Activated naive CD4-positive, alpha-beta T cell treated with anti-CD3 and anti-CD28 coated beads for 36 hours (primary cell): Measurements from ENCODE around the gene CACNA2D2. TPM values are rescaled to one million over a fixed set of nuclear protein-coding genes. Genes with fewer than 3 reads are reported as not detected.

Experiments
- CTCF ChIA-PET: fragments of 350-600 bp; sonication (Branson Sonifier 250); formaldehyde crosslinking; loops from one replicate; lab custom pipeline; 2021; ENCODE audit warnings: antibody characterized with exemption; lab: Charles Lee
- DNase-seq: peaks from one replicate; pipeline ENCODE4 v3.0.0-alpha.2; 2020
- H3K27ac Mint-ChIP-seq: one replicate; pipeline ENCODE4 v1.8.0; 2021; ENCODE audit warnings: mild to moderate bottlenecking, mixed read lengths
- H3K27me3 Mint-ChIP-seq: one replicate; pipeline ENCODE4 v1.8.0; 2021; ENCODE audit warnings: low read depth, mixed read lengths
- H3K36me3 Mint-ChIP-seq: one replicate; pipeline ENCODE4 v1.8.0; 2021; ENCODE audit warnings: low read depth, mixed read lengths
- H3K4me1 Mint-ChIP-seq: one replicate; pipeline ENCODE4 v1.8.0; 2021; ENCODE audit warnings: low read depth, mixed read lengths
- H3K4me3 Mint-ChIP-seq: one replicate; pipeline ENCODE4 v1.8.0; 2021; ENCODE audit warnings: mild to moderate bottlenecking, moderate library complexity, mixed read lengths
- H3K9me3 Mint-ChIP-seq: one replicate; pipeline ENCODE4 v1.8.0; 2021; ENCODE audit warnings: mixed read lengths
- intact Hi-C: fragments of 100-400 bp; cut with micrococcal nuclease; formaldehyde crosslinking; loops from one replicate; pipeline ENCODE4 v1.15.1; 2023
- total RNA-seq, 2 experiments: library from RNA; stranded (reverse); gene quantifications; one replicate each; pipeline ENCODE4 v1.2.3, GENCODE V29; 2021

The CACNA2D2 gene
- total RNA-seq, 2 experiments from 2014 or later = 0.89 to 0.95 TPM

GRCh38 chr3:50350527-50351322 lies 152.7 kb downstream of the CACNA2D2 start, which contains the start of the genes CYB561D2 and NPRL2:
TSS of gene CYB561D2 (plus strand) at chr3:50350862. CDS start at chr3:50351434, 572 bp downstream.
TSS of gene NPRL2 (minus strand) at chr3:50350775. CDS start at chr3:50350652, 123 bp downstream.
- H3K27ac Mint-ChIP-seq = peak within 1 kb of the TSS; percentile 97
- H3K4me3 Mint-ChIP-seq = peak within 1 kb of the TSS; percentile 97
- intact Hi-C loops = loop anchor here (1.0 to 10.0 kb wide), 7 partner anchors 9 to 1034 kb away; partner anchors contain the start of genes HEMK1, HYAL3, IFRD2 and MANF
- peak; percentile 99 for DNase-seq
- CTCF ChIA-PET = interaction anchor here (0.8 to 4.1 kb wide), 5 partner anchors 10 to 226 kb away, joined by 3 to 29 read pairs (median 6); partner anchors contain the start of gene RASSF1
- H3K9me3 Mint-ChIP-seq = no peaks in the 10 kb centered on the region
- H3K36me3 Mint-ChIP-seq = peaks cover 14% of the 10 kb centered on the region
- H3K4me1 Mint-ChIP-seq = peaks cover 59% of the 10 kb centered on the region
- H3K27me3 Mint-ChIP-seq = no peaks in the 10 kb centered on the region

GRCh38 chr3:50350213-50350526 lies 153.3 kb downstream of the CACNA2D2 start:
- Mint-ChIP-seq H3K36me3 (peaks cover 14% of the 10 kb centered on the region), H3K4me3 (peak overlapping the region; percentile 97), H3K27me3 (no peaks in the 10 kb centered on the region), H3K27ac (peak overlapping the region; percentile 97), H3K4me1 (peaks cover 58% of the 10 kb centered on the region), H3K9me3 (no peaks in the 10 kb centered on the region)
- DNase-seq = no peak
- CTCF ChIA-PET = interaction anchor here (0.8 to 4.1 kb wide), 5 partner anchors 9 to 226 kb away, joined by 3 to 29 read pairs (median 6); partner anchors contain the start of gene RASSF1
- intact Hi-C loops = loop anchor here (1.0 to 10.0 kb wide), 5 partner anchors 13 to 1035 kb away; partner anchors contain the start of genes HEMK1, IFRD2 and MANF

DNA sequence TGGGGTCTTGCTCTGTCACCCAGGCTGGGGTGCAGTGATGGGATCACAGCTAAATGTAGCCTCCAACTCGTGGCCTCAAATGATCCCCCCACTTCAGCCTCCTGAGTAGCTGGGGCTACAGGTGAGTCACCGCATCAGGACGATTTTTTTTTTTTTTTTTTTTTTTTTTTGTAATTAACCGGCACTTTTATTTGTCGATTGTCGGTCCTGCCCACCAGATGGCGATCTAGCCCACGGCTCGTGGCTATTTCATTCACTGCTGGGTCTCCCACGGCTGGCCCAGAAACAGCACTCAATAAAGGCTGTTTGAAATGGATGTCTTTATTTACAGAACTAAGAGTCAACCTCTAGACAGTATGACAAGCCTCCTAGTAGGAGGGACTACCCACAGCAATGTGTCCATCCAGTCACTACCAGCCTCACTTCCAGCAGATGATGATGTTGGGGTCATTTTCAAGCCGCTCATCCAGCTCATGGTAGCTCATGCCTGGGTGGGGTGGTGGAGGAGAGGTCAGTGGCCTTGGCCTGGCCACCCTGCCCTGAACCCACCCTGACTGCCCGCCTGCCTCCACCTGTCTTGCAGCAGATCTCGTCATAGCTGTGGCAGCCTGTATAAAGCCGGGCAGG lies 156.1 kb downstream of the CACNA2D2 start:
- Mint-ChIP-seq H3K36me3 (peaks cover 10% of the 10 kb centered on the region), H3K9me3 (no peaks in the 10 kb centered on the region), H3K27me3 (no peaks in the 10 kb centered on the region), H3K4me1 (peaks cover 62% of the 10 kb centered on the region), H3K27ac (peak overlapping the region; percentile 59), H3K4me3 (no peak overlapping the region)
- CTCF ChIA-PET = interaction anchor here (0.6 to 4.1 kb wide), 15 partner anchors 9 to 269 kb away, joined by 3 to 29 read pairs (median 4); partner anchors contain the start of genes HYAL3 and NAA80
- intact Hi-C loops = loop anchor here (1.0 kb wide), 1 partner anchor 195 kb away; no protein-coding TSS in a partner anchor
- peak; percentile 84 for DNase-seq

GRCh38 chr3:50345586-50346234 lies 157.7 kb downstream of the CACNA2D2 start, which contains the start of gene ZMYND10:
TSS of gene ZMYND10 (minus strand) at chr3:50345732. CDS start at chr3:50345579, 153 bp downstream.
- Mint-ChIP-seq H3K9me3 (no peaks in the 10 kb centered on the region), H3K27ac (no peak within 1 kb of the TSS), H3K4me3 (peak within 1 kb of the TSS; percentile 45), H3K4me1 (peaks cover 57% of the 10 kb centered on the region), H3K27me3 (no peaks in the 10 kb centered on the region), H3K36me3 (peaks cover 9% of the 10 kb centered on the region)
- intact Hi-C loops = no loop called here
- DNase-seq = peak; percentile 74
- CTCF ChIA-PET = interaction anchor here (0.7 to 1.3 kb wide), 3 partner anchors 11 to 196 kb away, joined by 4 to 6 read pairs (median 4); no protein-coding TSS in a partner anchor

DNA sequence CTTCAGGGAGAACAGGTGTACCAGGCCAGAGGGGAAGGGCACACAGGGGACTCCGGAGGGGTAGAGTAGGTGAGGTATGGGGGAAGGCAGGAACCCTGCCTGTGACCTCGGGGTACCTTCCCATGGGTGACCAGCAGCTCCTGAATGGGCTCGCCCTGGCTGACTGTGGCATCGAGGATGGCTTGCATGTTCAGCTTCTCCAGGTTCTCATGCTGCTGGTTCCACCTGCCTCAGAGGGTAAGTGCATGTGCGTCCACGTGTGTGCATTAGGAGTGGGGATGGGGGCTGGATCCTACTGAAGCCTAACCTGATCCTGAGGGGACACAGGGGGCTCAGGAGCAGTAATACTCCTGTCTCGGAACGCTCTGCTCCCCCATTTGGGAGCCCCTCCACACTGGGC lies 158.4 kb downstream of the CACNA2D2 start:
- CTCF ChIA-PET = interaction anchor here (0.9 to 1.4 kb wide), 3 partner anchors 8 to 196 kb away, joined by 3 to 4 read pairs (median 4); no protein-coding TSS in a partner anchor
- DNase-seq = no peak
- Mint-ChIP-seq H3K36me3 (peaks cover 9% of the 10 kb centered on the region), H3K4me1 (peaks cover 53% of the 10 kb centered on the region), H3K27ac (no peak overlapping the region), H3K4me3 (no peak overlapping the region), H3K27me3 (no peaks in the 10 kb centered on the region), H3K9me3 (no peaks in the 10 kb centered on the region)
- intact Hi-C loops = no loop called here

DNA sequence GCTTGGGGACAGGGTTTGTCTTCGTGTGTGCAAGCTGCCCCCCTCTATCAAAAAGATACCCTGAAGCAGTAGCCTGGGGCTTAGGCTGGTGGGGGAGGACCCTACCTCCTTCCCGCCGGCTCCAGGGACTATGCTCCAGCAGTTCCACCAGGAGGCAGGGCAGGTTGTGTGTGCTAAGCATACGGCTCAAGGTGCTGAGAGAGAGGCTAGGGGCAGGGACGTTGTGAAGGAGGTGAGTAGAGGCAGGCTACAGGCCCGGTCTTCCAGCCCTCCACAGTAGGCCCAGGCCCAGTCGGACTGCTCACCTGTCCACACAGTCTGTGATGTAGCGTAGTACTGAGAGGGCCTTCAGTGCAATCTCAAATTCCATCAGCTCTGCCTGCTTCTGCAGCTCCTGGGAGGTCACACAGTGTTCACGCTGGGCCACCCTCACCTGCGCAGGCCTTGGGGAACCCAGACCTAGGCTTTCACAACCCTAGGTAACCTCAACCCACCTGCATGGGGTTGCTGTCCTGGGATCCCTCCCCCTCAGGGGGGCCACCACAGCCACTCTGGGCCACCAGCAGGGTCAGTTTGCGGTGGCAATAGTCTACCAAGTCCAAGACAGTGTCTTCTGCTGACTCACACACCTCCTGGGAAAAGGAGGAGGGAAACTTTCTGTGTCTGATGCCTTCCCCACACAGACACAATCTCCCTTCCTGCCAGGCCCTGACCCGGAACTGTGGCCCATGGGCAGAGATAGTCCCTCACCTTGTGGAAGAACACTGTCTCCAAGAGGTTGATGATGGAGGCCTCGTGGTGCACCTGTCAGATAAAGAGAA lies 160.4 kb downstream of the CACNA2D2 start:
- no peak overlapping the region for H3K27ac Mint-ChIP-seq
- peaks cover 17% of the 10 kb centered on the region for H3K36me3 Mint-ChIP-seq
- CTCF ChIA-PET = interaction anchor here (0.6 kb wide), 2 partner anchors 21 to 261 kb away, joined by 3 read pairs; no protein-coding TSS in a partner anchor
- H3K4me1 Mint-ChIP-seq = peaks cover 48% of the 10 kb centered on the region
- DNase-seq = no peak
- H3K4me3 Mint-ChIP-seq = no peak overlapping the region
- intact Hi-C loops = no loop called here
- no peaks in the 10 kb centered on the region for H3K9me3 Mint-ChIP-seq
- no peaks in the 10 kb centered on the region for H3K27me3 Mint-ChIP-seq

DNA sequence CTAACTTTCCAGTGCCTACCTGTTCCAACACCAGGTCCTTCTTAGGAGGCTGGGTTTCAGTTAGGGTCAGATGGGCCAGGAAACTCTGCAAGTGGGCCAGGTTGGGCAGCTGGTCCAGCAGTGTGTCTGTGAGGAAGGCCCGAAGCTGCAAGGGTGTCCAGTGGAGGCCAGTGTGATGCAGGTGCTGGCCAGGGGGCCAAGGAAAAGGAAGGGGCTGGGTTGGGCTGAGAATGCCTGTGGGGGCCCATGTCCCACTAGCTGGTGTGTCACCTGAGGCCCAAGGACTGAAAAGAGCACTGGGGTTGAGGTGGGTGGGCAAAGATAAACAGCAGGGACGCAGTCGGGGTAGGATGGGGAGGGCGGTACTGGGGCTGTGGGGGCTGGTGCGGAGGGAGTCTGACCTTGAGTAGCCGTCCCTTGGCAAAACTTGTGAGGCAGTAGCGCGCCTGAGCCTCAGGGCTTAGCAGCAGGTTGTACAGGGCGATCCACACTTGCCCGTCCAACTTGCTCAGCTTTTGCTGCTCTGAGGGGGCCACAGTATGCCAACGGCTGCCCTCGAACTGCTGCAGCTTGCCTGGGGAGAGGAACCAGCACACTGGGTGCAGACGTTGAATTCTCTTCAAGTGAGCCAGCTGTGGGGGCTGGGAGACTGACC lies 161.3 kb downstream of the CACNA2D2 start:
- Mint-ChIP-seq H3K36me3 (peaks cover 19% of the 10 kb centered on the region), H3K4me3 (no peak overlapping the region), H3K27me3 (no peaks in the 10 kb centered on the region), H3K27ac (no peak overlapping the region), H3K4me1 (peaks cover 39% of the 10 kb centered on the region), H3K9me3 (no peaks in the 10 kb centered on the region)
- DNase-seq = no peak
- intact Hi-C loops = no loop called here
- CTCF ChIA-PET = interaction anchor here (0.6 kb wide), 1 partner anchor 201 kb away, joined by 3 read pairs; no protein-coding TSS in a partner anchor

GRCh38 chr3:50341537-50341936 lies 161.9 kb downstream of the CACNA2D2 start:
- DNase-seq = no peak
- Mint-ChIP-seq H3K36me3 (peaks cover 21% of the 10 kb centered on the region), H3K4me3 (peak overlapping the region; percentile 94), H3K4me1 (peaks cover 38% of the 10 kb centered on the region), H3K9me3 (no peaks in the 10 kb centered on the region), H3K27me3 (no peaks in the 10 kb centered on the region), H3K27ac (peak overlapping the region; percentile 73)
- intact Hi-C loops = no loop called here
- CTCF ChIA-PET = interaction anchor here (0.6 to 1.3 kb wide), 2 partner anchors 8 to 201 kb away, joined by 3 to 6 read pairs; partner anchors contain the start of genes CYB561D2 and NPRL2

DNA sequence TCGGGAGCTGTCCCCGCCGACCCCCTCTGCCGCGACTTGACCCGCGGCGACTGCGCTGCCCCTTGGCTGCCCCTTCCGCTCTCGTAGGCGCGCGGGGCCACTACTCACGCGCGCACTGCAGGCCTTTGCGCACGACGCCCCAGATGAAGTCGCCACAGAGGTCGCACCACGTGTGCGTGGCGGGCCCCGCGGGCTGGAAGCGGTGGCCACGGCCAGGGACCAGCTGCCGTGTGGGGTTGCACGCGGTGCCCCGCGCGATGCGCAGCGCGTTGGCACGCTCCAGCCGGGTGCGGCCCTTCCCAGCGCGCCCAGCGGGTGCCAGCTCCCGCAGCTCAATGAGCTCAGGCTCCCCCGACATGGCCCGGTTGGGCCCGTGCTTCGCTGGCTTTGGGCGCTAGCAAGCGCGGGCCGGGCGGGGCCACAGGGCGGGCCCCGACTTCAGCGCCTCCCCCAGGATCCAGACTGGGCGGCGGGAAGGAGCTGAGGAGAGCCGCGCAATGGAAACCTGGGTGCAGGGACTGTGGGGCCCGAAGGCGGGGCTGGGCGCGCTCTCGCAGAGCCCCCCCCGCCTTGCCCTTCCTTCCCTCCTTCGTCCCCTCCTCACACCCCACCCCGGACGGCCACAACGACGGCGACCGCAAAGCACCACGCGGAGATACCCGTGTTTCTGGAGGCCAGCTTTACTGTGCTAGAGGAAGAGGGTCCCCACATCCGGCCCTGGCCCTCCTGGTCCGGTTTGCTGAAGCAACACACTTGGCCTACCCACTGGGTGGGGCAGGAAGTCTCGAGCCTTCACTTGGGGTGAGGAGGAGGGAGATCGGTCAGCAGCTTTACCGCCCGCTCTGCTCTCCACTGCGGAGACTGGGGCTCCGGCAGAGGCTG lies 162.7 kb downstream of the CACNA2D2 start, which contains the start of gene RASSF1:
Gene RASSF1 (minus strand): TSS at position 389 of the 882 bp plus-strand sequence. CDS start 31 bp downstream, at position 358.
- CTCF ChIA-PET = interaction anchor here (0.9 to 1.3 kb wide), 3 partner anchors 9 to 69 kb away, joined by 3 to 6 read pairs (median 3); partner anchors contain the start of genes CYB561D2, HYAL3, NAA80 and NPRL2
- peak; percentile 69 for DNase-seq
- Mint-ChIP-seq H3K4me1 (peaks cover 40% of the 10 kb centered on the region), H3K4me3 (peak within 1 kb of the TSS; percentile 94), H3K36me3 (peaks cover 27% of the 10 kb centered on the region), H3K27ac (peak within 1 kb of the TSS; percentile 86), H3K9me3 (no peaks in the 10 kb centered on the region), H3K27me3 (no peaks in the 10 kb centered on the region)
- intact Hi-C loops = no loop called here

DNA sequence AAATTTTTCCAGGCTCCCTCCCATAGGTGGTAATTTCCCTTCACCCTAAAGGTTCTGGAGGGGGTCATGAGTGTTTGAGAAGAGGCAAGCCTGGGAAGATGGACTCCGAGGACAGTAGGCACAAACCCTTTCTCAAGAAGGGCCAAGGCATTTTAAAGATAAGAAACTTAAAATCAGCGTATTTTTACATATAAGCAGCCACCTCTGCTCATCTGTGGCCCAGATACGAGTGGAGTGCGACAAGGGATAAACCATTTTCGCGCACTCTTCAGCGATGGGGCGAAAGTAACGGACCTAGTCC lies 163.3 kb downstream of the CACNA2D2 start:
- intact Hi-C loops = no loop called here
- CTCF ChIA-PET = interaction anchor here (0.9 to 1.3 kb wide), 3 partner anchors 10 to 68 kb away, joined by 3 to 6 read pairs (median 3); partner anchors contain the start of genes CYB561D2, HYAL3, NAA80 and NPRL2
- Mint-ChIP-seq H3K27ac (peak overlapping the region; percentile 86), H3K27me3 (no peaks in the 10 kb centered on the region), H3K36me3 (peaks cover 33% of the 10 kb centered on the region), H3K4me3 (peak overlapping the region; percentile 94), H3K4me1 (peaks cover 42% of the 10 kb centered on the region), H3K9me3 (no peaks in the 10 kb centered on the region)
- DNase-seq = no peak
